Measurements from ENCODE around the gene FZD4. TPM values are rescaled to one million over a fixed set of nuclear protein-coding genes. Genes with fewer than 3 reads are reported as not detected.

FZD4 gene
- total and polyA plus RNA-seq, 11 donors = 11.6 to 39.6 (median 21.1) TPM

GRCh38 chr11:86956905-86957195 lies 1.7 kb upstream of the FZD4 start:
- WGBS, 4 donors = 10 to 17% (median 13%) methylated on average over 2 of the region's 2 CpGs
- peak overlapping the region; percentile 62 to 100 (median 97) for H3K27ac ChIP-seq
- H3K27me3 ChIP-seq = peaks cover 0 to 14% (median 0%) of the 10 kb centered on the region in 9 donors
- ATAC-seq (no peak), DNase-seq (no peak)
- no peaks in the 10 kb centered on the region for H3K9me3 ChIP-seq
- TF ChIP-seq CTCF (IDR thresholded peaks at IDR 0.05) (no peak), POLR2A (IDR thresholded peaks at IDR 0.05) (no peak)
- intact Hi-C loops (cut with DNase I) = loop anchor here in 8 of 10 donors (1.0 to 10.0 kb wide), 7 partner anchors 35 to 140 kb away; partner anchors contain the start of gene TMEM135 (in 5 of the 8)
- H3K4me3 ChIP-seq = peak overlapping the region in 7 of 12 donors; percentile 64 to 99 (median 95)
- peaks cover 0 to 42% (median 23%) of the 10 kb centered on the region in 12 donors for H3K4me1 ChIP-seq
- H3K36me3 ChIP-seq = peaks cover 0 to 9% (median 3%) of the 10 kb centered on the region in 9 donors

- no peak for DNase-seq
- no peaks in the 10 kb centered on the region for H3K9me3 ChIP-seq
- peak overlapping the region; percentile 91 to 100 (median 97) for H3K27ac ChIP-seq
- peaks cover 0 to 14% (median 0%) of the 10 kb centered on the region in 9 donors for H3K27me3 ChIP-seq
- peak in 1 of 4 donors; percentile 1 for ATAC-seq
- 0% methylated on average over 32 of the region's 32 CpGs; no CpG with 5 or more reads in 2 of the 4 donors for WGBS, 4 donors
- peak overlapping the region; percentile 84 to 100 (median 94) for H3K4me3 ChIP-seq
- intact Hi-C loops (cut with DNase I) = loop anchor here in 8 of 10 donors (1.0 to 10.0 kb wide), 8 partner anchors 26 to 142 kb away; partner anchors contain the start of gene TMEM135 (in 7 of the 8)
- peaks cover 4 to 60% (median 35%) of the 10 kb centered on the region in 12 donors for H3K4me1 ChIP-seq
- TF ChIP-seq POLR2A (IDR thresholded peaks at IDR 0.05) (peak; percentile 88 to 99), CTCF (IDR thresholded peaks at IDR 0.05) (peak in 1 of 12 donors; percentile 15)
- H3K36me3 ChIP-seq = peaks cover 0 to 26% (median 14%) of the 10 kb centered on the region in 9 donors
These were observed 159 bp downstream of the FZD4 start for GRCh38 chr11:86955111-86955360.

GRCh38 chr11:86954269-86955110 lies 705 bp downstream of the FZD4 start:
- H3K9me3 ChIP-seq = no peaks in the 10 kb centered on the region
- H3K4me3 ChIP-seq = peak overlapping the region; percentile 84 to 100 (median 94)
- WGBS, 4 donors = 2 to 5% (median 3%) methylated on average over 11 to 43 of the region's 43 CpGs
- intact Hi-C loops (cut with DNase I) = loop anchor here in 8 of 10 donors (1.0 to 10.0 kb wide), 8 partner anchors 26 to 143 kb away; partner anchors contain the start of gene TMEM135 (in 7 of the 8)
- DNase-seq (peak; percentile 45 to 69 (median 58)), ATAC-seq (peak in 3 of 4 donors; percentile 4 to 8 (median 5))
- peaks cover 0 to 14% (median 0%) of the 10 kb centered on the region in 9 donors for H3K27me3 ChIP-seq
- peaks cover 6 to 66% (median 41%) of the 10 kb centered on the region in 12 donors for H3K4me1 ChIP-seq
- peaks cover 0 to 31% (median 14%) of the 10 kb centered on the region in 9 donors for H3K36me3 ChIP-seq
- TF ChIP-seq POLR2A (IDR thresholded peaks at IDR 0.05) (no peak), CTCF (IDR thresholded peaks at IDR 0.05) (no peak)
- H3K27ac ChIP-seq = peak overlapping the region; percentile 91 to 100 (median 97)

- no peaks in the 10 kb centered on the region for H3K9me3 ChIP-seq
- intact Hi-C loops (cut with DNase I) = loop anchor here in 2 of 10 donors (10.0 kb wide), 1 partner anchor 142 kb away; no protein-coding TSS in a partner anchor
- no peak for DNase-seq
- peaks cover 11 to 68% (median 44%) of the 10 kb centered on the region in 12 donors for H3K4me1 ChIP-seq
- peaks cover 0 to 14% (median 0%) of the 10 kb centered on the region in 9 donors for H3K27me3 ChIP-seq
- no peak for ATAC-seq
- H3K4me3 ChIP-seq = peak overlapping the region; percentile 84 to 100 (median 94)
- peaks cover 0 to 52% (median 24%) of the 10 kb centered on the region in 9 donors for H3K36me3 ChIP-seq
- peak overlapping the region; percentile 91 to 100 (median 97) for H3K27ac ChIP-seq
- TF ChIP-seq CTCF (IDR thresholded peaks at IDR 0.05) (no peak), POLR2A (IDR thresholded peaks at IDR 0.05) (no peak)
- WGBS, 4 donors = 35 to 57% (median 38%) methylated on average over 8 of the region's 8 CpGs
These were observed 2.8 kb downstream of the FZD4 start for GRCh38 chr11:86952221-86952875.
